Activated CD8-positive, alpha-beta T cell treated with anti-CD3 and anti-CD28 coated beads for 36 hours (primary cell): ENCODE results near the gene PFN2. TPM values are rescaled to one million over a fixed set of nuclear protein-coding genes. Genes with fewer than 3 reads are reported as not detected.

Experiments
- ATAC-seq: fragments of 200-7000 bp; cut with Tn5 transposase; one replicate; pipeline ENCODE4 v1.10.0; 2021; ENCODE audit warnings: mild to moderate bottlenecking, moderate library complexity
- CTCF ChIA-PET: fragments of 350-600 bp; sonication (Branson Sonifier 250); formaldehyde crosslinking; loops from one replicate; lab custom pipeline; 2021; ENCODE audit warnings: antibody characterized with exemption; lab: Charles Lee
- POLR2A ChIA-PET: fragments of 350-600 bp; sonication (Branson Sonifier 250); formaldehyde crosslinking; loops from one replicate; lab custom pipeline; 2021; ENCODE audit warnings: antibody characterized with exemption; lab: Charles Lee
- DNase-seq: peaks from one replicate; pipeline ENCODE4 v3.0.0-alpha.2; 2020
- H3K27ac Mint-ChIP-seq: one replicate; pipeline ENCODE4 v1.8.0; 2021; ENCODE audit warnings: mild to moderate bottlenecking, mixed read lengths
- H3K27me3 Mint-ChIP-seq: one replicate; pipeline ENCODE4 v1.8.0; 2021; ENCODE audit warnings: mixed read lengths
- H3K36me3 Mint-ChIP-seq: one replicate; pipeline ENCODE4 v1.8.0; 2021; ENCODE audit warnings: low read depth, mixed read lengths
- H3K4me1 Mint-ChIP-seq: one replicate; pipeline ENCODE4 v1.8.0; 2021; ENCODE audit warnings: low read depth, mixed read lengths
- H3K4me3 Mint-ChIP-seq: one replicate; pipeline ENCODE4 v1.8.0; 2021; ENCODE audit warnings: mild to moderate bottlenecking, moderate library complexity, mixed read lengths
- H3K9me3 Mint-ChIP-seq: one replicate; pipeline ENCODE4 v1.8.0; 2021; ENCODE audit warnings: mixed read lengths
- intact Hi-C: fragments of 100-400 bp; cut with micrococcal nuclease; formaldehyde crosslinking; loops from one replicate; pipeline ENCODE4 v1.10.0; 2022
- total RNA-seq, 2 experiments: library from RNA; stranded (reverse); gene quantifications; one replicate each; pipeline ENCODE4 v1.2.3, GENCODE V29; 2021
- TF ChIP-seq, protein P1 (sequence below): fragments of 200-600 bp; IDR thresholded peaks from one replicate; pipeline ENCODE4 v1.8.0; 2022; ENCODE audit warnings: antibody characterized with exemption, mild to moderate bottlenecking

PFN2 gene
- total RNA-seq, 2 experiments from 2014 or later, result 4.2 to 4.7 TPM

GRCh38 chr3:149933008-149933407 is 37.7 kb downstream of the PFN2 start:
- peaks cover 36% of the 10 kb centered on the region for H3K36me3 Mint-ChIP-seq
- CTCF ChIA-PET, result interaction anchor here (1.1 kb wide), 1 partner anchor 287 kb away, joined by 3 read pairs; no protein-coding TSS in a partner anchor
- intact Hi-C loops, result no loop called here
- TF ChIP-seq, protein P1, sequence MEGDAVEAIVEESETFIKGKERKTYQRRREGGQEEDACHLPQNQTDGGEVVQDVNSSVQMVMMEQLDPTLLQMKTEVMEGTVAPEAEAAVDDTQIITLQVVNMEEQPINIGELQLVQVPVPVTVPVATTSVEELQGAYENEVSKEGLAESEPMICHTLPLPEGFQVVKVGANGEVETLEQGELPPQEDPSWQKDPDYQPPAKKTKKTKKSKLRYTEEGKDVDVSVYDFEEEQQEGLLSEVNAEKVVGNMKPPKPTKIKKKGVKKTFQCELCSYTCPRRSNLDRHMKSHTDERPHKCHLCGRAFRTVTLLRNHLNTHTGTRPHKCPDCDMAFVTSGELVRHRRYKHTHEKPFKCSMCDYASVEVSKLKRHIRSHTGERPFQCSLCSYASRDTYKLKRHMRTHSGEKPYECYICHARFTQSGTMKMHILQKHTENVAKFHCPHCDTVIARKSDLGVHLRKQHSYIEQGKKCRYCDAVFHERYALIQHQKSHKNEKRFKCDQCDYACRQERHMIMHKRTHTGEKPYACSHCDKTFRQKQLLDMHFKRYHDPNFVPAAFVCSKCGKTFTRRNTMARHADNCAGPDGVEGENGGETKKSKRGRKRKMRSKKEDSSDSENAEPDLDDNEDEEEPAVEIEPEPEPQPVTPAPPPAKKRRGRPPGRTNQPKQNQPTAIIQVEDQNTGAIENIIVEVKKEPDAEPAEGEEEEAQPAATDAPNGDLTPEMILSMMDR, result no peak
- no peak overlapping the region for H3K27ac Mint-ChIP-seq
- POLR2A ChIA-PET, result interaction anchor here (0.8 kb wide), 1 partner anchor 9 kb away, joined by 3 read pairs; no protein-coding TSS in a partner anchor
- no peaks in the 10 kb centered on the region for H3K27me3 Mint-ChIP-seq
- no peak for ATAC-seq
- no peak overlapping the region for H3K4me3 Mint-ChIP-seq
- H3K9me3 Mint-ChIP-seq, result peaks cover 2% of the 10 kb centered on the region
- H3K4me1 Mint-ChIP-seq, result peaks cover 13% of the 10 kb centered on the region
- DNase-seq, result no peak

DNA sequence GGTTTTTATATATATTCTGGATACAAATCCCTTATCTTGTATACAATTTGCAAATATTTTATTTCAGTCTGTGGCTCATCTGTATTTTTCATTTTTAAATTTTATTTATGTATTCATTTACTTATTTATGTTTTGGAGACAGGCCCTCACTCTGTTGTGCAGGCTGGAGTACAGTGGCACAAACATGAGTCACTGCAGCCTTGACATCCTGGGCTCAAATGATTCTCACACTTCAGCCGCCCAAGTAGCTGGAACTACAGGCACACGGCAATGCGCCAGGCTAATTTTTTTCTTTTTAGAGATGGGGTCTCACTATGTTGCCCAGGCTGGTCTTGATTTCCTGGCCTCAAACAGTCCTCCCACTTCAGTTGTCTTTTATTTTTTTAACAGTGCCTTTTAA is 50.6 kb downstream of the PFN2 start:
- POLR2A ChIA-PET, result no interaction called here
- Mint-ChIP-seq H3K9me3 (no peaks in the 10 kb centered on the region), H3K36me3 (peaks cover 34% of the 10 kb centered on the region), H3K27me3 (no peaks in the 10 kb centered on the region), H3K4me3 (no peak overlapping the region), H3K4me1 (no peaks in the 10 kb centered on the region), H3K27ac (no peak overlapping the region)
- ATAC-seq (no peak), DNase-seq (no peak)
- intact Hi-C loops, result no loop called here
- TF ChIP-seq, protein P1, result no peak
- CTCF ChIA-PET, result interaction anchor here (0.9 kb wide), 1 partner anchor 40 kb away, joined by 3 read pairs; no protein-coding TSS in a partner anchor

DNA sequence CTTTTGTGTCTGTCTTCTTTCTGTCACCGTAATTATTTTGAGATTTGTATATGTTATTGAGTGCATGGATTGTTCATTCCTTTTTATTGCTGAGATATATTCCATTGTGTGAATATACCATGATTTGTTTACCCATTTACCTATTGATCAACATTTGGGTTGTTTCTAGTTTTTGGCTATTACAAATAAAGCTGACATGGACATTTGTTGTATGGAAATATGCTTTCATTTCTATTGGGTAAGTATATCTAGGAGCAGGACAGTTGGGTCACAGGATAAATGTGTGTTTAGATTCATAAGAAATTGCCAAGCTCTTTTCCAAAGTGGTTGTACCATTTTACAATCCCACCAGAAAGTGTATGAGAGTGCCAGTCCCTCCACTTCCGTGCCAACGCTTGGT is 51.2 kb downstream of the PFN2 start:
- Mint-ChIP-seq H3K9me3 (no peaks in the 10 kb centered on the region), H3K27ac (no peak overlapping the region), H3K4me3 (no peak overlapping the region), H3K4me1 (no peaks in the 10 kb centered on the region), H3K27me3 (no peaks in the 10 kb centered on the region), H3K36me3 (peaks cover 35% of the 10 kb centered on the region)
- intact Hi-C loops, result no loop called here
- ChIA-PET CTCF (interaction anchor here (0.9 kb wide), 1 partner anchor 40 kb away, joined by 3 read pairs; no protein-coding TSS in a partner anchor), POLR2A (no interaction called here)
- no peak for DNase-seq
- ATAC-seq, result no peak
- TF ChIP-seq, protein P1, result no peak

GRCh38 chr3:149917124-149917667 is 53.5 kb downstream of the PFN2 start:
- Mint-ChIP-seq H3K27ac (no peak overlapping the region), H3K4me1 (no peaks in the 10 kb centered on the region), H3K27me3 (no peaks in the 10 kb centered on the region), H3K36me3 (peaks cover 36% of the 10 kb centered on the region), H3K4me3 (no peak overlapping the region), H3K9me3 (no peaks in the 10 kb centered on the region)
- ChIA-PET CTCF (interaction anchor here (0.9 kb wide), 1 partner anchor 108 kb away, joined by 3 read pairs; no protein-coding TSS in a partner anchor), POLR2A (no interaction called here)
- ATAC-seq, result no peak
- TF ChIP-seq, protein P1, result no peak
- no peak for DNase-seq
- intact Hi-C loops, result no loop called here

Other genes starting within 250 kb of the PFN2 start
- 10 to 100 TPM; 31.0 to 31.8 TPM for gene COMMD2, start 218.4 kb downstream of the PFN2 start, total RNA-seq
- not detected for gene ANKUB1, start 178.3 kb downstream of the PFN2 start, total RNA-seq
- gene RNF13, start 157.7 kb downstream of the PFN2 start, total RNA-seq, result 10 to 100 TPM; 25.7 to 26.3 TPM